H9 (cell line): ENCODE data around the gene IGFBP7. TPM values are rescaled to one million over a fixed set of nuclear protein-coding genes. Genes with fewer than 3 reads are reported as not detected.

Experiments
- DNase-seq: peaks from one replicate; pipeline ENCODE4 v3.0.0-alpha.2; 2017
- H2AFZ ChIP-seq: one replicate; pipeline ENCODE4 v1.6.1; 2013; ENCODE audit warnings: mild to moderate bottlenecking, low read length, control low read depth, moderate library complexity
- H2AK5ac ChIP-seq: 2 replicates; pipeline ENCODE4 v1.6.1; 2013; ENCODE audit warnings: low read length, control low read depth, mixed read lengths; ENCODE audit not compliant: insufficient read length
- H2BK120ac ChIP-seq: one replicate; pipeline ENCODE4 v1.6.1; 2013; ENCODE audit warnings: low read depth, mild to moderate bottlenecking, low read length, control low read depth, inconsistent platforms; ENCODE audit not compliant: poor library complexity, severe bottlenecking
- H2BK12ac ChIP-seq: 2 replicates; pipeline ENCODE4 v1.6.1; 2013; ENCODE audit warnings: low read length, control low read depth, mixed read lengths, low read depth; ENCODE audit not compliant: insufficient read length
- H2BK15ac ChIP-seq: 2 replicates; pipeline ENCODE4 v1.6.1; 2013; ENCODE audit warnings: low read depth, low read length, control low read depth
- H2BK20ac ChIP-seq: one replicate; pipeline ENCODE4 v1.6.1; 2013; ENCODE audit warnings: low read depth, mild to moderate bottlenecking, low read length, control low read depth, inconsistent platforms; ENCODE audit not compliant: poor library complexity, severe bottlenecking
- H2BK5ac ChIP-seq: 2 replicates; pipeline ENCODE4 v1.6.1; 2013; ENCODE audit warnings: low read length, control low read depth, mixed read lengths; ENCODE audit not compliant: insufficient read length
- H3K14ac ChIP-seq: 2 replicates; pipeline ENCODE4 v1.6.1; 2013; ENCODE audit warnings: low read length, control low read depth; ENCODE audit not compliant: insufficient read depth
- H3K18ac ChIP-seq: 2 replicates; pipeline ENCODE4 v1.6.1; 2013; ENCODE audit warnings: low read depth, mild to moderate bottlenecking, mixed read lengths, low read length, control low read depth; ENCODE audit not compliant: insufficient read length
- H3K23ac ChIP-seq: 2 replicates; pipeline ENCODE4 v1.6.1; 2013; ENCODE audit warnings: low read length, control low read depth, mixed read lengths, low read depth; ENCODE audit not compliant: insufficient read length
- H3K23me2 ChIP-seq: 2 replicates; pipeline ENCODE4 v1.6.1; 2013; ENCODE audit warnings: low read depth, mild to moderate bottlenecking, mixed read lengths, low read length, control low read depth; ENCODE audit not compliant: insufficient read length, poor library complexity, severe bottlenecking
- H3K27ac ChIP-seq: 2 replicates; pipeline ENCODE4 v1.5.1; 2013; ENCODE audit warnings: low read length, control low read depth, mixed read lengths, low read depth; ENCODE audit not compliant: insufficient read length
- H3K27me3 ChIP-seq: 2 replicates; pipeline ENCODE4 v1.6.1; 2013; ENCODE audit warnings: low read length, control low read depth, inconsistent platforms; ENCODE audit not compliant: insufficient read depth
- H3K4ac ChIP-seq: 2 replicates; pipeline ENCODE4 v1.6.1; 2013; ENCODE audit warnings: low read depth, mild to moderate bottlenecking, control low read depth, inconsistent platforms, low read length, moderate library complexity
- H3K4me1 ChIP-seq: 2 replicates; pipeline ENCODE4 v1.6.1; 2013; ENCODE audit warnings: low read length, control low read depth, inconsistent platforms; ENCODE audit not compliant: insufficient read depth
- H3K4me2 ChIP-seq: 2 replicates; pipeline ENCODE4 v1.6.1; 2013; ENCODE audit warnings: low read length, control low read depth, mixed read lengths; ENCODE audit not compliant: insufficient read length, insufficient read depth
- H3K56ac ChIP-seq: 2 replicates; pipeline ENCODE4 v1.6.1; 2013; ENCODE audit warnings: low read depth, mild to moderate bottlenecking, mixed read lengths, low read length, control low read depth; ENCODE audit not compliant: insufficient read length
- H3K79me1 ChIP-seq: 2 replicates; pipeline ENCODE4 v1.6.1; 2013; ENCODE audit warnings: low read depth, mild to moderate bottlenecking, moderate library complexity, low read length, control low read depth, inconsistent platforms; ENCODE audit not compliant: insufficient read depth, poor library complexity, severe bottlenecking
- H3K79me2 ChIP-seq: 2 replicates; pipeline ENCODE4 v1.6.1; 2013; ENCODE audit warnings: low read length, control low read depth, inconsistent platforms; ENCODE audit not compliant: insufficient read depth
- H3K9ac ChIP-seq: 2 replicates; pipeline ENCODE4 v1.6.1; 2013; ENCODE audit warnings: low read length, control low read depth, mixed read lengths; ENCODE audit not compliant: insufficient read length; ENCODE audit errors: extremely low read depth
- H3K9me3 ChIP-seq: one replicate; pipeline ENCODE4 v1.6.1; 2013; ENCODE audit warnings: low read depth, low read length, inconsistent platforms; ENCODE audit not compliant: control insufficient read depth
- H3T11ph ChIP-seq: one replicate; pipeline ENCODE4 v1.6.1; 2013; ENCODE audit warnings: mild to moderate bottlenecking, low read length, control low read depth, inconsistent platforms
- H4K20me1 ChIP-seq: one replicate; pipeline ENCODE4 v1.6.1; 2013; ENCODE audit not compliant: control insufficient read depth, insufficient read length, insufficient read depth
- H4K5ac ChIP-seq: 2 replicates; pipeline ENCODE4 v1.6.1; 2013; ENCODE audit warnings: low read depth, mild to moderate bottlenecking, mixed read lengths, low read length, control low read depth; ENCODE audit not compliant: insufficient read length
- H4K8ac ChIP-seq: replicated peaks from 2 replicates; pipeline ENCODE4 v1.6.1; 2013; ENCODE audit warnings: low read length, control low read depth, mixed read lengths, low read depth; ENCODE audit not compliant: insufficient read length
- H4K91ac ChIP-seq: 2 replicates; pipeline ENCODE4 v1.6.1; 2013; ENCODE audit warnings: low read depth, mild to moderate bottlenecking, moderate library complexity, mixed read lengths, low read length, control low read depth; ENCODE audit not compliant: insufficient read length
- H3K27ac Mint-ChIP-seq, 3 experiments: 2 replicates in 2 of 3; 3 replicates in 1 of 3; pipeline ENCODE4 v1.8.0; 2020 to 2021; ENCODE audit warnings: mixed read lengths in 3 of 3, mild to moderate bottlenecking in 1 of 3, moderate library complexity in 1 of 3
- H3K27me3 Mint-ChIP-seq: 2 replicates; pipeline ENCODE4 v1.8.0; 2021; ENCODE audit warnings: low read depth, mild to moderate bottlenecking, moderate library complexity, mixed read lengths
- H3K36me3 Mint-ChIP-seq, 3 experiments: 2 replicates in 2 of 3; 3 replicates in 1 of 3; pipeline ENCODE4 v1.8.0; 2020 to 2021; ENCODE audit warnings: low read depth in 3 of 3, mixed read lengths in 3 of 3; ENCODE audit not compliant: insufficient read depth in 1 of 3
- H3K4me1 Mint-ChIP-seq, 2 experiments: 2 replicates each; pipeline ENCODE4 v1.8.0; 2020; ENCODE audit warnings: mixed read lengths in 2 of 2
- H3K4me3 Mint-ChIP-seq, 2 experiments: 2 replicates in 1 of 2; 3 replicates in 1 of 2; pipeline ENCODE4 v1.8.0; 2020 to 2021; ENCODE audit warnings: mild to moderate bottlenecking in 2 of 2, mixed read lengths in 2 of 2, moderate library complexity in 1 of 2
- H3K9me3 Mint-ChIP-seq, 2 experiments: 2 replicates in 1 of 2; 3 replicates in 1 of 2; pipeline ENCODE4 v1.8.0; 2020; ENCODE audit warnings: mild to moderate bottlenecking in 2 of 2, mixed read lengths in 2 of 2, moderate library complexity in 1 of 2
- CTCF ChIP-seq: fragments of 200-600 bp; sonication (generic); conservative IDR thresholded peaks from 3 replicates; pipeline ENCODE4 v1.8.0; 2021; ENCODE audit warnings: antibody characterized with exemption, mild to moderate bottlenecking
- WGBS: extraction: QIAGEN DNeasy Blood & Tissue Kit; methylation state at CpG from one replicate; pipeline ENCODE4 v1.1.7; 2013; ENCODE audit warnings: missing lambda C conversion rate, low lambda C conversion rate, mixed read lengths; ENCODE audit not compliant: insufficient read length; ENCODE audit errors: extremely low coverage; 5-methylcytosine and 5-hydroxymethylcytosine counted together
- total RNA-seq: library from RNA; stranded (reverse); gene quantifications from 2 replicates; pipeline ENCODE4 v1.2.1, GENCODE V29; 2021

The IGFBP7 gene
- total RNA-seq, 1 experiment from 2014 or later: 0.37 TPM

GRCh38 chr4:57154191-57154590, 44.0 kb upstream of the IGFBP7 start:
- DNase-seq: no peak
- Histone ChIP-seq H4K8ac (no peak overlapping the region), H2BK15ac (no peak overlapping the region), H2BK5ac (no peak overlapping the region), H3K23ac (no peak overlapping the region), H2BK20ac (no peak overlapping the region), H3K27me3 (no peaks in the 10 kb centered on the region; the same call in 1 of the 2 replicates), H4K20me1 (no peaks in the 10 kb centered on the region), H3K23me2 (no peaks in the 10 kb centered on the region), H3K27ac (no peak overlapping the region), H3T11ph (no peak overlapping the region), H2BK120ac (no peak overlapping the region), H2AFZ (no peak overlapping the region), H2AK5ac (no peak overlapping the region), H3K9me3 (no peaks in the 10 kb centered on the region), H3K4me2 (no peak overlapping the region), H3K79me2 (no peaks in the 10 kb centered on the region), H3K4me1 (no peaks in the 10 kb centered on the region), H2BK12ac (no peak overlapping the region), H3K9ac (no peak overlapping the region), H3K14ac (no peak overlapping the region), H3K79me1 (no peaks in the 10 kb centered on the region), H3K56ac (no peak overlapping the region), H4K5ac (no peak overlapping the region), H3K18ac (no peak overlapping the region), H3K4ac (no peak overlapping the region), H4K91ac (no peak overlapping the region)
- Mint-ChIP-seq H3K36me3 (peaks cover 0 to 14% (median 9%) of the 10 kb centered on the region in 3 experiments; a peak in 3 of 7 replicates), H3K4me1 (peaks cover 12 to 20% of the 10 kb centered on the region in 2 experiments), H3K9me3 (peaks cover 15 to 17% of the 10 kb centered on the region in 2 experiments), H3K27ac (peak overlapping the region in 1 of 3 experiments; percentile 5; a peak in 1 of 7 replicates), H3K27me3 (peaks cover 80% of the 10 kb centered on the region), H3K4me3 (no peak overlapping the region)
- TF ChIP-seq CTCF: no peak
- no CpG with 5 or more reads among the region's 4 CpGs for WGBS
